Breast epithelium (tissue), 4 donors: ENCODE measurements around the gene ARHGEF25. TPM values are rescaled to one million over a fixed set of nuclear protein-coding genes. Genes with fewer than 3 reads are reported as not detected.

ENCODE experiments used
- DNase-seq, 2 donors: peaks; one replicate each; pipeline ENCODE4 v3.0.0-alpha.2; 2019; ENCODE audit warnings: low spot score in 2 of 2
- H3K27ac ChIP-seq, 2 donors: fragments of 200-600 bp; sonication (generic) in 1 of 2; one replicate each; pipeline ENCODE4 v1.5.1; 2016 to 2019; ENCODE audit warnings: mild to moderate bottlenecking in 1 of 2
- H3K27me3 ChIP-seq, 2 donors: fragments of 200-600 bp; sonication (generic) in 1 of 2; one replicate each; pipeline versions ENCODE4 v1.5.1 to v1.6.0; 2017 to 2019; ENCODE audit warnings: control low read depth in 1 of 2, mild to moderate bottlenecking in 1 of 2
- H3K36me3 ChIP-seq: fragments of 200-600 bp; one replicate; pipeline ENCODE4 v1.5.1; 2019
- H3K4me1 ChIP-seq, 2 donors: fragments of 200-600 bp; sonication (generic); one replicate each; pipeline ENCODE4 v1.5.1; 2016 to 2019; ENCODE audit warnings: control low read depth in 1 of 2
- H3K4me3 ChIP-seq, 3 donors: fragments of 200-600 bp; sonication (generic); 1 replicate in 2 of 3; 2 replicates in 1 of 3; pipeline ENCODE4 v1.5.1; 2016 to 2019; ENCODE audit warnings: mild to moderate bottlenecking in 3 of 3, moderate library complexity in 2 of 3
- H3K9me3 ChIP-seq, 2 donors: fragments of 200-600 bp; sonication (generic) in 1 of 2; one replicate each; pipeline ENCODE4 v1.5.1; 2016 to 2019; ENCODE audit warnings: control low read depth in 1 of 2
- CTCF ChIP-seq, 3 donors: fragments of 450-650 bp; IDR thresholded peaks; one replicate each; pipeline ENCODE4 v1.5.1; 2016 to 2017; ENCODE audit warnings: antibody characterized with exemption in 3 of 3, mild to moderate bottlenecking in 3 of 3, moderate library complexity in 3 of 3
- POLR2A ChIP-seq: fragments of 450-650 bp; IDR thresholded peaks from one replicate; pipeline ENCODE4 v1.6.1; 2016; ENCODE audit warnings: antibody characterized with exemption, mild to moderate bottlenecking, moderate library complexity
- POLR2AphosphoS5 ChIP-seq, 3 donors: sonication (generic); formaldehyde crosslinking; IDR thresholded peaks; one replicate each; pipeline ENCODE4 v1.6.1; 2017; ENCODE audit warnings: antibody characterized with exemption in 3 of 3
- intact Hi-C: fragments of 100-400 bp; cut with DNase I; formaldehyde crosslinking; loops from one replicate; pipeline ENCODE4 v1.15.1; 2023; ENCODE audit warnings: low total_unique reads
- total RNA-seq, 3 donors: library from RNA; depleted of rRNA; stranded (reverse); fragments of >200 nt; gene quantifications; one replicate each; pipeline ENCODE4 v1.1.0, GENCODE V29; 2016

ARHGEF25 gene
- total RNA-seq, 3 donors from 2014 or later: 8.3 to 28.2 (median 19.2) TPM

DNA sequence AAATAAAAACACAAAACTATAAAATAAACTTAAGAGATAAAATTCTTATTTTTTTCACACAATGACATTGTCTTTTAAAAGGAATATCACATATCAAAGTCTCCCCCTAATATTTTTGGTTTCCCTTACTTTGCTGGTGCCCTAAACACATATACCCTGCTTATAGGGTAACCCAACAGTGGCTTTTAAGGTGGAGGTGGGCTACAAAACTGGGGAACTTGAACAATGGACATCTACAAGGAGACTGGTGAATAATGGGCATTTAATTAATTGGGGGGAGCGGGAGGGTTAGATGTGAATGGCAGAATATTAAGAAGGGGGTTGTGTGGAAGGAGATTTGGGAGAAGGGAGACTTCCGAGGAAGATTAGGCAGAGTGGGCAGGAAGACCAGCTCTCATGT is 12.2 kb downstream of the ARHGEF25 start:
- no peak overlapping the region for H3K27ac ChIP-seq
- H3K4me3 ChIP-seq: no peak overlapping the region
- no peaks in the 10 kb centered on the region for H3K9me3 ChIP-seq
- TF ChIP-seq POLR2AphosphoS5 (IDR thresholded peaks at IDR 0.05) (no peak), CTCF (IDR thresholded peaks at IDR 0.05) (no peak), POLR2A (no peak)
- intact Hi-C loops: no loop called here
- peaks cover 0 to 31% of the 10 kb centered on the region in 2 donors for H3K27me3 ChIP-seq
- H3K36me3 ChIP-seq: no peaks in the 10 kb centered on the region
- H3K4me1 ChIP-seq: peaks cover 0 to 11% of the 10 kb centered on the region in 2 donors
- no peak for DNase-seq

- Histone ChIP-seq H3K9me3 (no peaks in the 10 kb centered on the region), H3K4me1 (peaks cover 0 to 11% of the 10 kb centered on the region in 2 donors), H3K27me3 (peaks cover 0 to 31% of the 10 kb centered on the region in 2 donors), H3K27ac (no peak overlapping the region), H3K36me3 (no peaks in the 10 kb centered on the region), H3K4me3 (no peak overlapping the region)
- intact Hi-C loops: no loop called here
- no peak for DNase-seq
- TF ChIP-seq CTCF (IDR thresholded peaks at IDR 0.05) (no peak), POLR2AphosphoS5 (IDR thresholded peaks at IDR 0.05) (no peak), POLR2A (no peak)
Observed at GRCh38 chr12:57623811-57624390, 12.7 kb downstream of the ARHGEF25 start.

- Histone ChIP-seq H3K27me3 (peaks cover 0 to 31% of the 10 kb centered on the region in 2 donors), H3K9me3 (no peaks in the 10 kb centered on the region), H3K27ac (no peak overlapping the region), H3K4me1 (peaks cover 0 to 11% of the 10 kb centered on the region in 2 donors), H3K36me3 (no peaks in the 10 kb centered on the region), H3K4me3 (no peak overlapping the region)
- DNase-seq: no peak
- no peak for TF ChIP-seq CTCF (IDR thresholded peaks at IDR 0.05)
- no peak for TF ChIP-seq POLR2A
- TF ChIP-seq POLR2AphosphoS5 (IDR thresholded peaks at IDR 0.05): no peak
- intact Hi-C loops: no loop called here
Observed at GRCh38 chr12:57624441-57625220, 13.4 kb downstream of the ARHGEF25 start.

- intact Hi-C loops: no loop called here
- H3K36me3 ChIP-seq: no peaks in the 10 kb centered on the region
- H3K27me3 ChIP-seq: peaks cover 0 to 24% of the 10 kb centered on the region in 2 donors
- peaks cover 0 to 11% of the 10 kb centered on the region in 2 donors for H3K4me1 ChIP-seq
- TF ChIP-seq CTCF (IDR thresholded peaks at IDR 0.05) (no peak), POLR2AphosphoS5 (IDR thresholded peaks at IDR 0.05) (no peak), POLR2A (no peak)
- no peak for DNase-seq
- no peak overlapping the region for H3K27ac ChIP-seq
- H3K9me3 ChIP-seq: no peaks in the 10 kb centered on the region
- no peak overlapping the region for H3K4me3 ChIP-seq
Observed at GRCh38 chr12:57625261-57626032, 14.2 kb downstream of the ARHGEF25 start.
